GM12891 (cell line): ENCODE data around the gene AJAP1.
"Not testable (repeated sequence)": the region's sequence is repeated elsewhere in the genome, so short reads cannot be mapped to it uniquely, and the experiment has no call there.

Experiments used
- POLR2A ChIP-seq: IDR thresholded peaks from 2 replicates; pipeline ENCODE4 v1.6.1; 2011; ENCODE audit warnings: low read depth, low read length, control low read depth
- POLR2AphosphoS5 ChIP-seq: IDR thresholded peaks from 2 replicates; pipeline ENCODE4 v1.6.1; 2011; ENCODE audit warnings: low read depth, low read length, control low read depth
- POU2F2 ChIP-seq: IDR thresholded peaks from 2 replicates; pipeline ENCODE4 v1.6.1; 2011; ENCODE audit warnings: low read depth, mild to moderate bottlenecking, control low read depth, low read length, moderate library complexity
- SPI1 ChIP-seq: IDR thresholded peaks from 2 replicates; pipeline ENCODE4 v1.6.1; 2011; ENCODE audit warnings: low read depth, low read length, control low read depth
- TAF1 ChIP-seq: IDR thresholded peaks from 2 replicates; pipeline ENCODE4 v1.6.1; 2011; ENCODE audit warnings: low read depth, low read length, control low read depth

GRCh38 chr1:4618827-4619226 is 35.6 kb upstream of the AJAP1 start:
- not testable (repeated sequence) for TF ChIP-seq TAF1, POLR2A, POLR2AphosphoS5, SPI1, POU2F2
